ENCODE measurements around the gene RAB24. TPM values are rescaled to one million over a fixed set of nuclear protein-coding genes. Genes with fewer than 3 reads are reported as not detected.

RAB24 gene
- total and polyA plus RNA-seq, 2 experiments from 2014 or later: 27.1 to 27.7 TPM

DNA sequence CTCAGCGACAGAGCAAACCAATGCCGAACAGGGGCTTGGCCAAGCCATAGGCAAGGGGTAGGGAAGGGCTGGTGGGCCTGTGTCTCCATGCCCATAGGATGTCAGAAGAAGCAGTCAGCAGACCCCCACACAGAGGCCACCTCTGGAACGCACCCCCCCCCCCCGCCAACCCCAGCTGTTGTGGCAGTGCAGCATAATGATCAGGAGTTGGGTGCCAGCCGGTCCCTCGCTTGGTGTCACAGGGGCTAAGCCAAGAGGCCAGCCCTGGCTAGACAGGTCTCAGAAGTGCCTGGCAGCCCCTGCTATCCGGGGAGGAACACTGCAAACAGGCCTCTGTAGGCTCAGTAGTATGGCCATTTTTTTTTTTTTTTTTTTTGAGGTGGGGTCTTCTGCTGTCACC is 11.9 kb upstream of the RAB24 start:
- Histone ChIP-seq H3K27me3 (ENCODE audit: insufficient read depth) (no peaks in the 10 kb centered on the region), H3K4me3 (no peak overlapping the region), H3K79me2 (replicated peaks; ENCODE audit: insufficient read depth) (no peaks in the 10 kb centered on the region), H4K20me1 (replicated peaks; ENCODE audit: insufficient read depth) (peaks cover 5% of the 10 kb centered on the region; the same call in 1 of the 2 replicates), H3K4me1 (ENCODE audit: insufficient read depth) (peaks cover 11% of the 10 kb centered on the region), H3F3A (replicated peaks; ENCODE audit: low read depth) (peaks cover 10% of the 10 kb centered on the region), H3K4me2 (no peak overlapping the region), H3K9me2 (ENCODE audit: insufficient read depth) (no peaks in the 10 kb centered on the region), H3K27ac (ENCODE audit: low read depth) (no peak overlapping the region), H3K36me3 (ENCODE audit: insufficient read depth) (no peaks in the 10 kb centered on the region; the same call in 1 of the 2 replicates), H2AFZ (no peak overlapping the region)
- H3K36me3 Mint-ChIP-seq (ENCODE audit: low read depth): no peaks in the 10 kb centered on the region; the same call in 2 of the 3 replicates
- no peak overlapping the region for H3K4me3 Mint-ChIP-seq
- H3K9me3 Mint-ChIP-seq: no peaks in the 10 kb centered on the region; the same call in 1 of the 3 replicates
- peaks cover 14% of the 10 kb centered on the region for H3K4me1 Mint-ChIP-seq
- no peak for TF ChIP-seq CREB1 (CRISPR knock-in tag; IDR thresholded peaks at IDR 0.05; ENCODE audit: low read depth)
- TF ChIP-seq, protein P1, sequence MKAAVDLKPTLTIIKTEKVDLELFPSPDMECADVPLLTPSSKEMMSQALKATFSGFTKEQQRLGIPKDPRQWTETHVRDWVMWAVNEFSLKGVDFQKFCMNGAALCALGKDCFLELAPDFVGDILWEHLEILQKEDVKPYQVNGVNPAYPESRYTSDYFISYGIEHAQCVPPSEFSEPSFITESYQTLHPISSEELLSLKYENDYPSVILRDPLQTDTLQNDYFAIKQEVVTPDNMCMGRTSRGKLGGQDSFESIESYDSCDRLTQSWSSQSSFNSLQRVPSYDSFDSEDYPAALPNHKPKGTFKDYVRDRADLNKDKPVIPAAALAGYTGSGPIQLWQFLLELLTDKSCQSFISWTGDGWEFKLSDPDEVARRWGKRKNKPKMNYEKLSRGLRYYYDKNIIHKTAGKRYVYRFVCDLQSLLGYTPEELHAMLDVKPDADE (IDR thresholded peaks at IDR 0.05): no peak
- TF ChIP-seq EZH2 (IDR thresholded peaks at IDR 0.05; ENCODE audit: low read depth, unreplicated experiment): no peak
- ATAC-seq: no peak
- H3K27me3 Mint-ChIP-seq (ENCODE audit: insufficient read depth, low read depth, poor library complexity): peaks cover 20% of the 10 kb centered on the region
- DNase-seq (ENCODE audit: low spot score): no peak
- H3K27ac Mint-ChIP-seq: no peak overlapping the region

DNA sequence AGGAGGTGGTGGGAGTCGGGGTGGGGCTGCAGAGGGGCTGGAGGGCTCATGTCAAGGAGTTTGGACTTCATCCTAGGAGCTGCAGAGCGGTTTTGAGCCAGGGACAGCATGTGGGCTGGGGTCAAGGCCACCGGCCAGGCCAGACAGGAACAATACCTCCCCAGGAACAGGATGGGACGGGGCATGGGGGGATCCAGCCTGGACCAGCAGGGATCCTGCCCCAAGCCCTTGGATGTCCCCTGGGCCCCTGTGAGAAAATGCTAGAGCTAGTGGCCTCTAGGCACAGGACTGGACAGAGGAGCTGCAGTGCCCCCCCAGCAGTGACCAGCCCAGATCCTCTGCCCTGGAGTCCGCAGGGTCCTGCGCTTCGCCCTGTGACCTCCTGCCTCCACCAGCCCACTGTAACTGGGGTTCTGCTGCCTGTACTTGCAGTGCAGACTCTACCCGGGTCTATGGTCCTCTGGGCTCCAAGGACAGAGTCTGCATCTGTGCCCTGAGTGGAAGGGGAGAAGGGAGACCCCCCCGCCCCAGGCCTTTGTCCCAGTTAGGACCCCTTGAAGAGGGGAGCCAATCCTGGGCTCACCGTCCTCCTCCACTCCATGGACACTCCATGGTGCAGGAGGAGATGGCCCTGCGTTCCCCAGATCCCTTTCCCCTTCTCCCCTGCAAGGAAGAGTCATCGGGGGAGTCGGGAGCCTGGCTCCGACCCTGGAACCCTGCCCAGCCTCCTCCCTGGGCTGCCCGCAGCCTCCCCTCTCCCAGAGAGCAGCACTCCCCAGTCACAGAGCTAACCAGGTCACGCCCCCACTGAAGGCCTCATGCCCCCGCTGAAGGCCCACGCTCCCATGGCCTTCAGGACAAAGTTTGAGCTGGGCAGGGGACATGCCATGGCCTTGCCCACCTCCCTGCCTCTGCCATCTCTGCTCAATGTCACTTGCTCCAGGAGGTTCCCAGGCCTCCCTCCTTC is 11.1 kb upstream of the RAB24 start:
- peaks cover 25% of the 10 kb centered on the region for H3K27me3 Mint-ChIP-seq (ENCODE audit: insufficient read depth, low read depth, poor library complexity)
- Histone ChIP-seq H3K4me1 (ENCODE audit: insufficient read depth) (peaks cover 12% of the 10 kb centered on the region), H2AFZ (no peak overlapping the region), H3K4me2 (no peak overlapping the region), H3K36me3 (ENCODE audit: insufficient read depth) (no peaks in the 10 kb centered on the region), H3F3A (replicated peaks; ENCODE audit: low read depth) (peaks cover 13% of the 10 kb centered on the region), H3K4me3 (no peak overlapping the region), H3K9me2 (ENCODE audit: insufficient read depth) (no peaks in the 10 kb centered on the region), H3K79me2 (replicated peaks; ENCODE audit: insufficient read depth) (no peaks in the 10 kb centered on the region), H4K20me1 (replicated peaks; ENCODE audit: insufficient read depth) (peaks cover 11% of the 10 kb centered on the region; the same call in 1 of the 2 replicates), H3K27ac (ENCODE audit: low read depth) (no peak overlapping the region), H3K27me3 (ENCODE audit: insufficient read depth) (no peaks in the 10 kb centered on the region)
- H3K27ac Mint-ChIP-seq: no peak overlapping the region
- no peak overlapping the region for H3K4me3 Mint-ChIP-seq
- peaks cover 17% of the 10 kb centered on the region for H3K4me1 Mint-ChIP-seq
- H3K36me3 Mint-ChIP-seq (ENCODE audit: low read depth): no peaks in the 10 kb centered on the region; the same call in 2 of the 3 replicates
- no peak for ATAC-seq
- TF ChIP-seq STAT1 (IDR thresholded peaks at IDR 0.05; ENCODE audit: unreplicated experiment): no peak
- H3K9me3 Mint-ChIP-seq: no peaks in the 10 kb centered on the region; the same call in 2 of the 3 replicates
- no peak for DNase-seq (ENCODE audit: low spot score)

DNA sequence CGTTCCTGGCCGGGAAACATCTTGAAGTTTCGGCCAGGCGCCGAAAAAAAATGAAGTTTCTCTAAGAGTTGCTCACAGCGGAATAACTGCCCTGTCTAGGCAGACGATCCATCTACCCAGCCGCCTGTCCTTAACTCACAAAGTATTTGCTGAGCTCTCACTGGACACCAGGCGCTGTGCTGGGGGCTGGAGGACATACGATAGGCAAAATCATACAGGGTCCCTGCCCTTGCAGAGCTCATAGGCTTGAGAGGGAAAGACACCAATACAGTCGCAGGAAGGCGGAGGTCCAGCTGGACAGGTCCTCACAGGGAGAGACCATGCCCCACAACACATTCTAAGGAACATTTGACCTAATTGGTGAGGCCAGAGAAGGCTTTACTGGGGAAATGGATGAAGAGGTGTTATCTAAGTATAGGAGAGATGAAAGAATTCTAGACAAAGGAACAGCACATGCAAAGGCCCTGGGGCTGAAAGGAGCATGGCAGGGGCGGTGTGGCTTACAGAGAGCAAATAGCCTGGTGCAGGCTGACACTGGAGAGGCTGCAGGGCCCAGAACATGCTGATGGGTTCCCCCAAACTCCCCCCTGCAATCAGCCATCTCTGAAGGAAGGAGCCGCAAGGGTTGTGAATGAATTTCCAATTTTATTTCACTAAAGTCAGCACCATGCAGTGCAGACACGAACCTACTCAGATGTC is 10.2 kb upstream of the RAB24 start:
- no peaks in the 10 kb centered on the region; the same call in 2 of the 3 replicates for H3K36me3 Mint-ChIP-seq (ENCODE audit: low read depth)
- no peak for ATAC-seq
- H3K4me3 Mint-ChIP-seq: no peak overlapping the region
- H3K27ac ChIP-seq (ENCODE audit: low read depth): no peak overlapping the region
- peaks cover 12% of the 10 kb centered on the region for H3F3A ChIP-seq (replicated peaks; ENCODE audit: low read depth)
- peaks cover 23% of the 10 kb centered on the region for H3K27me3 Mint-ChIP-seq (ENCODE audit: insufficient read depth, low read depth, poor library complexity)
- H3K9me3 Mint-ChIP-seq: no peaks in the 10 kb centered on the region; the same call in 2 of the 3 replicates
- no peak overlapping the region for H2AFZ ChIP-seq
- no peaks in the 10 kb centered on the region for H3K36me3 ChIP-seq (ENCODE audit: insufficient read depth)
- H3K27me3 ChIP-seq (ENCODE audit: insufficient read depth): no peaks in the 10 kb centered on the region
- DNase-seq (ENCODE audit: low spot score): no peak
- H3K27ac Mint-ChIP-seq: no peak overlapping the region
- no peak overlapping the region for H3K4me2 ChIP-seq
- no peaks in the 10 kb centered on the region for H3K79me2 ChIP-seq (replicated peaks; ENCODE audit: insufficient read depth)
- H3K9me2 ChIP-seq (ENCODE audit: insufficient read depth): no peaks in the 10 kb centered on the region
- peaks cover 11% of the 10 kb centered on the region; the same call in 1 of the 2 replicates for H4K20me1 ChIP-seq (replicated peaks; ENCODE audit: insufficient read depth)
- peaks cover 12% of the 10 kb centered on the region for H3K4me1 ChIP-seq (ENCODE audit: insufficient read depth)
- no peak overlapping the region for H3K4me3 ChIP-seq
- peaks cover 23% of the 10 kb centered on the region for H3K4me1 Mint-ChIP-seq
- no peak for TF ChIP-seq JUNB (IDR thresholded peaks at IDR 0.05; ENCODE audit: unreplicated experiment)
- no peak for TF ChIP-seq NANOG (IDR thresholded peaks at IDR 0.05; ENCODE audit: borderline replicate concordance)
- TF ChIP-seq ZNF114 (CRISPR knock-in tag; IDR thresholded peaks at IDR 0.05): no peak

Data from GM23338 (cell line).